Thoracic aorta (tissue), 2 donors: ENCODE measurements around the gene CEP126. TPM values are rescaled to one million over a fixed set of nuclear protein-coding genes. Genes with fewer than 3 reads are reported as not detected.
"Not testable (repeated sequence)": the region's sequence is repeated elsewhere in the genome, so short reads cannot be mapped to it uniquely, and the experiment has no call there.

Experiments used
- ATAC-seq: fragments of 150-250 bp; one replicate; pipeline ENCODE4 v1.8.0; 2017; ENCODE audit warnings: low read depth; ENCODE audit not compliant: insufficient number of reproducible peaks, low FRiP score
- DNase-seq: peaks from one replicate; pipeline ENCODE4 v3.0.0-alpha.2; 2020; ENCODE audit warnings: low spot score
- H3K27ac ChIP-seq, 2 donors: fragments of 200-600 bp; sonication (generic); 1 replicate in 1 of 2; 2 replicates in 1 of 2; pipeline ENCODE4 v1.5.1; 2016; ENCODE audit warnings: mild to moderate bottlenecking in 2 of 2, moderate library complexity in 2 of 2
- H3K27me3 ChIP-seq: fragments of 200-600 bp; sonication (generic); replicated peaks from 2 replicates; pipeline ENCODE4 v1.6.0; 2016; ENCODE audit warnings: mild to moderate bottlenecking; ENCODE audit not compliant: insufficient read depth
- H3K36me3 ChIP-seq: fragments of 200-600 bp; sonication (generic); one replicate; pipeline ENCODE4 v1.5.1; 2016
- H3K4me1 ChIP-seq, 2 donors: fragments of 200-600 bp; sonication (generic); 1 replicate in 1 of 2; 2 replicates in 1 of 2; pipeline versions ENCODE4 v1.5.1 to v1.6.0; 2016; ENCODE audit warnings: low read depth in 2 of 2, mild to moderate bottlenecking in 1 of 2; ENCODE audit not compliant: control insufficient read depth in 1 of 2
- H3K4me3 ChIP-seq: fragments of 200-600 bp; sonication (generic); 2 replicates; pipeline ENCODE4 v1.5.1; 2016; ENCODE audit warnings: mild to moderate bottlenecking
- H3K9me3 ChIP-seq: fragments of 200-600 bp; sonication (generic); 2 replicates; pipeline ENCODE4 v1.5.1; 2016
- CTCF ChIP-seq: fragments of 200-600 bp; sonication (generic); IDR thresholded peaks from one replicate; pipeline ENCODE4 v1.5.1; 2019; ENCODE audit warnings: antibody characterized with exemption
- total RNA-seq, 2 donors: library from RNA; depleted of rRNA; stranded (reverse); fragments of >200 nt; gene quantifications; one replicate each; pipeline versions ENCODE4 v1.1.0 to v1.2.3, GENCODE V29; 2016

Gene CEP126
- total RNA-seq, 2 donors from 2014 or later = 11.3 to 13.0 TPM

- no peak for ATAC-seq
- Histone ChIP-seq H3K27me3 (no peaks in the 10 kb centered on the region), H3K9me3 (no peaks in the 10 kb centered on the region), H3K4me1 (no peaks in the 10 kb centered on the region), H3K4me3 (no peak overlapping the region), H3K27ac (no peak overlapping the region), H3K36me3 (no peaks in the 10 kb centered on the region)
- TF ChIP-seq CTCF = no peak
- DNase-seq = no peak
These were observed 30.6 kb downstream of the CEP126 start for GRCh38 chr11:101945448-101945847.

GRCh38 chr11:101949680-101950220 is 34.9 kb downstream of the CEP126 start:
- ATAC-seq (no peak), DNase-seq (no peak)
- Histone ChIP-seq H3K27ac (no peak overlapping the region), H3K4me1 (no peaks in the 10 kb centered on the region), H3K4me3 (no peak overlapping the region), H3K36me3 (no peaks in the 10 kb centered on the region), H3K9me3 (no peaks in the 10 kb centered on the region), H3K27me3 (no peaks in the 10 kb centered on the region)
- no peak for TF ChIP-seq CTCF

GRCh38 chr11:101955278-101955677 is 40.5 kb downstream of the CEP126 start:
- no peak for TF ChIP-seq CTCF

GRCh38 chr11:101955701-101956100 is 40.9 kb downstream of the CEP126 start:
- peaks cover 7% of the 10 kb centered on the region for H3K36me3 ChIP-seq
- ATAC-seq = no peak
- H3K4me1 ChIP-seq = no peaks in the 10 kb centered on the region
- no peaks in the 10 kb centered on the region for H3K27me3 ChIP-seq
- no peaks in the 10 kb centered on the region for H3K9me3 ChIP-seq
- no peak overlapping the region for H3K27ac ChIP-seq
- no peak for TF ChIP-seq CTCF
- no peak for DNase-seq
- H3K4me3 ChIP-seq = no peak overlapping the region

More at GRCh38 chr11:101955278-101955677, 40.5 kb downstream of the CEP126 start:
- DNase-seq (no peak), ATAC-seq (no peak)
- Histone ChIP-seq H3K27ac (no peak overlapping the region), H3K36me3 (peaks cover 7% of the 10 kb centered on the region), H3K4me1 (no peaks in the 10 kb centered on the region), H3K4me3 (no peak overlapping the region), H3K27me3 (no peaks in the 10 kb centered on the region), H3K9me3 (no peaks in the 10 kb centered on the region)

GRCh38 chr11:101960231-101960630 is 45.4 kb downstream of the CEP126 start:
- DNase-seq = no peak
- peaks cover 12% of the 10 kb centered on the region for H3K36me3 ChIP-seq
- no peaks in the 10 kb centered on the region for H3K27me3 ChIP-seq
- no peak overlapping the region for H3K4me3 ChIP-seq
- TF ChIP-seq CTCF = no peak
- H3K27ac ChIP-seq = no peak overlapping the region
- H3K9me3 ChIP-seq = no peaks in the 10 kb centered on the region
- no peaks in the 10 kb centered on the region for H3K4me1 ChIP-seq
- ATAC-seq = no peak

- not testable (repeated sequence) for H3K9me3 ChIP-seq, DNase-seq, H3K4me3 ChIP-seq, H3K4me1 ChIP-seq, H3K27ac ChIP-seq, H3K36me3 ChIP-seq, H3K27me3 ChIP-seq, ATAC-seq
These were observed 49.4 kb downstream of the CEP126 start for GRCh38 chr11:101964200-101964599.
